Measurements from ENCODE around the gene PLCL2. TPM values are rescaled to one million over a fixed set of nuclear protein-coding genes. Genes with fewer than 3 reads are reported as not detected.

PLCL2 gene
- total and polyA plus RNA-seq, 7 donors, result 8.0 to 12.6 (median 11.6) TPM

GRCh38 chr3:17110660-17111396 lies 226.1 kb downstream of the PLCL2 start:
- Histone ChIP-seq H3K4me3 (no peak overlapping the region), H3K4me1 (no peaks in the 10 kb centered on the region), H3K9me3 (no peaks in the 10 kb centered on the region), H3K27me3 (no peaks in the 10 kb centered on the region), H3K36me3 (no peaks in the 10 kb centered on the region), H3K27ac (no peak overlapping the region)
- TF ChIP-seq POLR2AphosphoS5 (IDR thresholded peaks at IDR 0.05) (no peak), POLR2A (IDR thresholded peaks at IDR 0.05) (no peak), CTCF (IDR thresholded peaks at IDR 0.05) (no peak), EP300 (IDR thresholded peaks at IDR 0.05) (no peak)
- intact Hi-C loops (cut with DNase I), result no loop called here
- DNase-seq, result no peak
- WGBS, 2 donors, result 72 to 76% methylated on average over 8 of the region's 8 CpGs

GRCh38 chr3:17111586-17111985 lies 226.8 kb downstream of the PLCL2 start:
- intact Hi-C loops (cut with DNase I), result no loop called here
- DNase-seq, result no peak
- no peak for TF ChIP-seq EP300 (IDR thresholded peaks at IDR 0.05)
- no peaks in the 10 kb centered on the region for H3K4me1 ChIP-seq
- no peak overlapping the region for H3K4me3 ChIP-seq
- H3K27ac ChIP-seq, result no peak overlapping the region
- no peaks in the 10 kb centered on the region for H3K36me3 ChIP-seq
- H3K9me3 ChIP-seq, result no peaks in the 10 kb centered on the region
- no peaks in the 10 kb centered on the region for H3K27me3 ChIP-seq
- 82 to 83% methylated on average over 3 of the region's 3 CpGs for WGBS, 2 donors

GRCh38 chr3:17115186-17115585 lies 230.4 kb downstream of the PLCL2 start:
- no peak overlapping the region for H3K4me3 ChIP-seq
- no peaks in the 10 kb centered on the region for H3K4me1 ChIP-seq
- intact Hi-C loops (cut with DNase I), result no loop called here
- no peaks in the 10 kb centered on the region for H3K9me3 ChIP-seq
- WGBS, 2 donors, result 95% methylated on average over 3 of the region's 3 CpGs
- no peak overlapping the region for H3K27ac ChIP-seq
- no peak for DNase-seq
- H3K27me3 ChIP-seq, result no peaks in the 10 kb centered on the region
- no peaks in the 10 kb centered on the region for H3K36me3 ChIP-seq
- TF ChIP-seq POLR2A (IDR thresholded peaks at IDR 0.05), result no peak
- TF ChIP-seq CTCF (IDR thresholded peaks at IDR 0.05), result no peak
- no peak for TF ChIP-seq EP300 (IDR thresholded peaks at IDR 0.05)
- TF ChIP-seq POLR2AphosphoS5 (IDR thresholded peaks at IDR 0.05), result no peak

- Histone ChIP-seq H3K4me3 (no peak overlapping the region), H3K9me3 (no peaks in the 10 kb centered on the region), H3K36me3 (no peaks in the 10 kb centered on the region), H3K27me3 (no peaks in the 10 kb centered on the region), H3K4me1 (no peaks in the 10 kb centered on the region), H3K27ac (no peak overlapping the region)
- WGBS, 2 donors, result 72 to 81% methylated on average over 8 of the region's 8 CpGs
- TF ChIP-seq POLR2AphosphoS5 (IDR thresholded peaks at IDR 0.05), result no peak
- no peak for TF ChIP-seq EP300 (IDR thresholded peaks at IDR 0.05)
- no peak for TF ChIP-seq POLR2A (IDR thresholded peaks at IDR 0.05)
- TF ChIP-seq CTCF (IDR thresholded peaks at IDR 0.05), result no peak
- DNase-seq, result no peak
- intact Hi-C loops (cut with DNase I), result no loop called here
Observed at GRCh38 chr3:17116007-17116600, 231.3 kb downstream of the PLCL2 start.

GRCh38 chr3:17118771-17119170 lies 234.0 kb downstream of the PLCL2 start:
- intact Hi-C loops (cut with DNase I), result no loop called here
- no peak for DNase-seq
- WGBS, 2 donors, result 89 to 91% methylated on average over 6 of the region's 6 CpGs

More at GRCh38 chr3:17118771-17119170, 234.0 kb downstream of the PLCL2 start:
- TF ChIP-seq POLR2AphosphoS5 (IDR thresholded peaks at IDR 0.05), result no peak
- Histone ChIP-seq H3K27ac (no peak overlapping the region), H3K4me3 (no peak overlapping the region), H3K36me3 (no peaks in the 10 kb centered on the region), H3K4me1 (no peaks in the 10 kb centered on the region), H3K27me3 (no peaks in the 10 kb centered on the region), H3K9me3 (peaks cover 0 to 3% (median under 1%) of the 10 kb centered on the region in 4 donors)
